ACHN (cell line): ENCODE results near the gene ITGB7.
A peak's percentile ranks its signal among the peaks of the same experiment; 100 is the strongest.

Experiments used
- DNase-seq: peaks from one replicate; pipeline ENCODE4 v3.0.0-alpha.2; 2015
- in situ Hi-C: cut with HindIII; loops from 2 replicates; pipeline ENCODE4 v1.10.0; 2017; ENCODE audit warnings: low sequenced_read_pairs, low pct_ligation_motif_present, low pct_unique_long_range_greater_than_20kb

The ITGB7 gene

DNA sequence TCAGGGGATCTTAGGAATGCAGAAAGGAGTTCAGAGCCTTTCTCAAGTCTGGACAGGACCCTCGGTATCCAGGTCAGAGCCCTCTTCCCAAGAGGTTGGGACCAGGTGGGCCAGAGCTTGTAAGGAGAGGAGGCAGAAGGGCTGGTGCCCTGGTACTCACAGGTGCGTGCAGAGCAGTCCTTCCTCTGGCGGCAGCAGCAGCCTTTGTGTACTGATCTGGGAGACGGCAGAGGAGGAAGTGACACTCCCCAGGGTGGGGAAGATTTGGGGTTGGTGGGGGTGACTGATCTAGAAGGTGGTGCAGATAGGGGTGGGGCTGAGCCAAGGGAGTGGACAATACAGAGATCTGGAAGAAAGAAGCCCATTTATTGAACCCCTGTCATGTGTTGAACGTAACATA is at the start of gene ITGB7:
TSS of gene ITGB7 (minus strand) at position 210 of the 400 bp plus-strand sequence. CDS start 6,808 bp downstream, outside the sequence.
- DNase-seq, result no peak
- in situ Hi-C loops, result no loop called here

DNA sequence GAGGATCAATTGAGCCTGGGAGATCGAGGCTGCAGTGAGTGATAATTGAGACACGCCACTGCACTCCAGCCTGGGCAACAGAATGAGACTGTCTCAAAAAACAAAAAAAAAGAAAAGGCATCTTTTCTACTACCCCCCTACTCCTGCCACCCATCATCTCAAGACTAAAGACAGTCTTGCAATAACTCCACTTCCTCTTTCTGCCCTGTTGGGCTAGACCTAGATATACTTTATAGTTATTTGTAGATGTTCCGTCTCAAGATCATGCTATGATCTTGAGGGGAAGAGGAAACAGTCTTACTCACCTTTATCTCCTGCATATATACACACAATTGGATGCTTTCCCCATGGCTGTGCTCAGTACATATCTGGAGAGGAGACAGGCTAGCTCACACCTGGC is 48.9 kb upstream of the ITGB7 start:
- no peak for DNase-seq
- in situ Hi-C loops, result no loop called here

- in situ Hi-C loops, result no loop called here
- DNase-seq, result no peak
Observed at GRCh38 chr12:53254816-53255545, 47.9 kb upstream of the ITGB7 start.

GRCh38 chr12:53253298-53253697 is 46.2 kb upstream of the ITGB7 start:
- DNase-seq, result no peak
- in situ Hi-C loops, result no loop called here

- no peak for DNase-seq
- in situ Hi-C loops, result no loop called here
Observed at GRCh38 chr12:53252349-53252916, 45.4 kb upstream of the ITGB7 start.

DNA sequence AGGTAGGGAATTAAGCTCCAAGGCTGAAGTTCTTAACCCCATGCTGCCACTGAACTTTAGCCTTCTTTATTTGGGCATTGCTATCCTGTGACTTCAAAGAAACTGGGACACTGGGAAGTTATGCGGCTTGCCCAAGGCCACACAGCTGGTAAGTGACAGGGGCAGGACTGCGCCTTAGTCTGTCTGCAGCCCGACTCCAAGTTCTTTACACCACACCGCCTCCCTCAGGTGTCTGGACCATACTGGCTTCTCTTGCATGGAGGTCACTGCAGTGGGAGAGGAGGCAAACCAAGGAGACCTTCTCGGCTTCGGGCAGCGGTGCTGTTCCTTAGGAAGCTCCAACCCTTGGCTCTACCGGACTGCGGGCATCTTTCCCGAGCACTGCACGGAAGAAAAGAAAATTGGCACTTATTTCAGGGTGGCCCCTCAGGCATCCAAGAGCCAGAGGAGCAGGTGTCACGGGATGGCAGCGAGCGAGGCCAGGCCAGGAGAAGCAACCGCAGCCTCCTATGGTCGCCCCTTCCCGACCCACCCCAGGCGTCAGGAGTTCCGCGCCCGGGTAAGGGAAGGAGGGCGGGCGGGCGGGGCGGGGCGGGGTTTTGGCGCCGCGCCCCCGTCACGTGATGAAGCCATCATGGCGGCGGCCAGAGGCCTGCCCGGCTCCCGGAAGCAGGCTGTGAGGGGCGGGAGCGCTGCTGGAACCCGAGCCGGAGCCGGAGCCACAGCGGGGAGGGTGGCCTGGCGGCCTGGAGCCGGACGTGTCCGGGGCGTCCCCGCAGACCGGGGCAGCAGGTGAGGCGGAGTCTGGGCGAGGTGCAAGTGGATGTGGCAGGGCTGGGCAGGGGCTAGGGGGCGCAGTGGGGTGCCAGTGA is 44.7 kb upstream of the ITGB7 start:
- in situ Hi-C loops, result no loop called here
- DNase-seq, result peak; percentile 89

DNA sequence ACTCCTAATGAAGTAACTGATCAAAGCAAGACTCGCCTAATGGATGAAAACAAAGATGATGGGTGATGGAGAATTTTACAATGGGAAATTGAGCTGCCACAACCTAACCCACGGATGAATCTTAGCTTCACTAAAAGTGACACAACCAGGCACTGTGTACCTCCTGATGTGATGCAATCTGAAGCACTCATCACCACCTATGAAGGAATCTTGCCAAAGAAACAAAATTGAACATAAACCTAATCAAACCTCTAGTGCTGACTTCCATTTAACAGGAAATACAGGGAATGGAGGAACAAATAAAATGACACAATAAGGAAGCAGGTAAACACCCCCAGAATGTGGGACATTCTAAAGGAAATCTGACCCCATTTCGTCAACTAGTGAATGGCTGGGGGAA is 38.2 kb upstream of the ITGB7 start:
- DNase-seq, result no peak
- in situ Hi-C loops, result no loop called here

DNA sequence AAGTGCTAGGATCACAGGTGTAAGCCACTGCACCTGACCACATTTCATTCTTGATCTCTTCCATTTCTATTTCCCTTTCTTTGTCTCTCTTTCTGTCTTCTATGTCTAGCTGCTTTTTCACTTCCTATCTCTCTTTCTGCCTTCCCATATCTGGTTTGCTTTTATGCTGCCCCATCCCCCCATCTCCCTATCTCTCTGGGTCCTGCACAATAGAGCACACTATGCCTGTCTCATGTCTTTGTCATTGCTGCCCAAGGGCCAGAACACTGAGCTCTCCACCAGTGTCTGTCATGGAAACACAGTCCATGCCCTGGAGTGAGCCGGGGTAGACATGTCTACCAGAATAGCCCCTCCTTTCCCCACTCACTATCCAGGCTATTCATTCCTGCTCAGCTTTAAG is 37.3 kb upstream of the ITGB7 start:
- in situ Hi-C loops, result no loop called here
- no peak for DNase-seq

GRCh38 chr12:53241623-53242412 is 34.8 kb upstream of the ITGB7 start:
- in situ Hi-C loops, result no loop called here
- DNase-seq, result no peak

GRCh38 chr12:53239643-53240258 is 32.7 kb upstream of the ITGB7 start:
- no peak for DNase-seq
- in situ Hi-C loops, result no loop called here

- DNase-seq, result no peak
Observed at GRCh38 chr12:53236443-53237111, 29.5 kb upstream of the ITGB7 start.

GRCh38 chr12:53235742-53236442 is 28.8 kb upstream of the ITGB7 start:
- DNase-seq, result no peak

More at GRCh38 chr12:53236443-53237111, 29.5 kb upstream of the ITGB7 start:
- in situ Hi-C loops, result no loop called here

GRCh38 chr12:53235164-53235563 is 28.1 kb upstream of the ITGB7 start:
- no peak for DNase-seq
- in situ Hi-C loops, result no loop called here

More at GRCh38 chr12:53235742-53236442, 28.8 kb upstream of the ITGB7 start:
- in situ Hi-C loops, result no loop called here

DNA sequence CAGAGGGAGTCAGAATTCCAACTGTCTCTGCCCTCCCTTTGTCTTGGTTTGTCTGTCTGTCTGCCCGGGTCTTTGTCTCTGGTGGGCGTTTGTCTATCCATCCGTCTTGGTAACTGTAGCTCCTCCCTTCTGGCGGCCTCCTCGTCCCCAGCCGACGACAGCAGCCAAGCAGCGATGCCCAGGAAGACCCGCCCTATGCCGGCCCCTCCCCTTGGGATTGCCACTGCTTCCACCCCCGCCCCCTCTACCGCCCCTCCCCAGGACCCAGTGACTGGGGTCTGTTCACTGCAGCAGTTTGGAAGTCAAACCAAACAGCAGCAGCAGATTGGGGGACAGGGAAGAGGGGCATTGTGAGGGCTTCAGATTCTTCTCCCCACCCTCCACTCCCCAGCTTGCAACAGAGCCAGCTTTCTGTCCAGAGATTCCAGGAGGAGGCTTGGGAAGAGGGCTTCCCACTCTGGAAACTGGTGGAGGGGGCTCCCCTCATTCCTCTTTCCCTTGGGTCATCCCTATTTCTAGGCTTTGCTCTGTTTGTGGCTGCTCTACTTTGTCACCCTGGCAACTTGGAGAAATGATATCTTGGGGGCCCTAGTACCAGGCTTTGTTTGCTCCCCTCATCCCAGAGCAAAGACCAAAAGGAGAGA is 27.3 kb upstream of the ITGB7 start:
- no peak for DNase-seq
- in situ Hi-C loops, result no loop called here

- DNase-seq, result no peak
Observed at GRCh38 chr12:53233671-53234121, 26.6 kb upstream of the ITGB7 start.

GRCh38 chr12:53232646-53233461 is 25.8 kb upstream of the ITGB7 start:
- DNase-seq, result peak; percentile 63
- in situ Hi-C loops, result no loop called here

More at GRCh38 chr12:53233671-53234121, 26.6 kb upstream of the ITGB7 start:
- in situ Hi-C loops, result no loop called here
